ENCODE results near the gene ZNF580.

Gene ZNF580

GRCh38 chr19:55606817-55607216 is 34.0 kb upstream of the ZNF580 start:
- DNase-seq, result no peak

- no peak for DNase-seq
Measured at GRCh38 chr19:55609326-55609725, 31.5 kb upstream of the ZNF580 start.

- DNase-seq, result no peak
Measured at GRCh38 chr19:55611300-55611982, 29.4 kb upstream of the ZNF580 start.

- DNase-seq, result no peak
Measured at GRCh38 chr19:55611983-55612645, 28.7 kb upstream of the ZNF580 start.

GRCh38 chr19:55613396-55613795 is 27.4 kb upstream of the ZNF580 start:
- no peak for DNase-seq

- DNase-seq, result no peak
Measured at GRCh38 chr19:55613930-55614710, 26.7 kb upstream of the ZNF580 start.

GRCh38 chr19:55614711-55615542 is 25.9 kb upstream of the ZNF580 start:
- DNase-seq, result no peak

- DNase-seq, result no peak
Measured at GRCh38 chr19:55615543-55616394, 25.0 kb upstream of the ZNF580 start.

- no peak for DNase-seq
Measured at GRCh38 chr19:55616395-55616875, 24.4 kb upstream of the ZNF580 start.

- DNase-seq, result no peak
Measured at GRCh38 chr19:55617426-55617825, 23.4 kb upstream of the ZNF580 start.

- no peak for DNase-seq
Measured at GRCh38 chr19:55618426-55618825, 22.4 kb upstream of the ZNF580 start.

GRCh38 chr19:55619286-55619685 is 21.5 kb upstream of the ZNF580 start:
- no peak for DNase-seq

GRCh38 chr19:55620410-55621204 is 20.2 kb upstream of the ZNF580 start:
- DNase-seq, result no peak

GRCh38 chr19:55621205-55621672 is 19.6 kb upstream of the ZNF580 start:
- DNase-seq, result no peak

- no peak for DNase-seq
Measured at GRCh38 chr19:55621673-55622231, 19.1 kb upstream of the ZNF580 start.

GRCh38 chr19:55622242-55622969 is 18.4 kb upstream of the ZNF580 start:
- no peak for DNase-seq

- DNase-seq, result no peak
Measured at GRCh38 chr19:55623130-55623529, 17.7 kb upstream of the ZNF580 start.

- no peak for DNase-seq
Measured at GRCh38 chr19:55623561-55623960, 17.2 kb upstream of the ZNF580 start.

- DNase-seq, result peak; percentile 85
Measured at GRCh38 chr19:55624109-55625003, 16.4 kb upstream of the ZNF580 start, which contains the start of gene ZNF784. Gene ZNF784 (minus strand): TSS chr19:55624566. CDS start chr19:55624561, 5 bp downstream.
